Upper lobe of left lung (tissue), 4 donors: Measurements from ENCODE around the gene RNF130.

Experiments
- CTCF ChIP-seq, 6 experiments: fragments of 450-650 bp in 4 of 6; fragments of 200-600 bp in 2 of 6; sonication (generic) in 2 of 6; IDR thresholded peaks; one replicate each; pipeline ENCODE4 v1.5.1; 2016 to 2019; ENCODE audit warnings: antibody characterized with exemption in 6 of 6
- EP300 ChIP-seq, 4 donors: sonication (generic); formaldehyde crosslinking; IDR thresholded peaks; one replicate each; pipeline ENCODE4 v1.5.1; 2017; ENCODE audit warnings: antibody characterized with exemption in 4 of 4, control low read depth in 2 of 4
- POLR2A ChIP-seq, 4 donors: fragments of 450-650 bp; IDR thresholded peaks; one replicate each; pipeline ENCODE4 v1.5.1; 2016 to 2017; ENCODE audit warnings: antibody characterized with exemption in 4 of 4, mild to moderate bottlenecking in 2 of 4
- POLR2AphosphoS5 ChIP-seq, 2 donors: sonication (generic); formaldehyde crosslinking; IDR thresholded peaks; one replicate each; pipeline ENCODE4 v1.5.1; 2017; ENCODE audit warnings: antibody characterized with exemption in 2 of 2

DNA sequence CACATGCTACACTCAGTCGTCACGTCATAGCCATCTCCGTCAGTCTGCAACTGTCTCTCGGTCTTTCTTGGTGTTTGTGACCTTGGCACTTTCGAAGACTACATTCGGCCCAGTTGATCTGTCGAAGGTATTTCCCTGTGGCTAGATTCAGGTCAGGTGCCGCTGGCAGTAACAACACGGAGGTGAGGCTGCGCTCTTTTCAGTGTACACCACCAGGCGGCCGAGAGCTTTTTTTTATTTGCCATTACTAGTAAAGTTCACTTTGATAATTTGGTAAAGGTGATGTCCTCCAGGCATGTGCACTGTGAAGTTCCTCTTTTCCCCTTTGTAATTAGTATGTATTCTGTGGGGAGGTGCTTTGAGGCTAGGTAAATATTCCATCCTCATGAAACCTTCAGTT is 49.7 kb downstream of the RNF130 start:
- TF ChIP-seq POLR2A (IDR thresholded peaks at IDR 0.05) (no peak), CTCF (IDR thresholded peaks at IDR 0.05) (no peak), EP300 (IDR thresholded peaks at IDR 0.05) (no peak), POLR2AphosphoS5 (IDR thresholded peaks at IDR 0.05) (no peak)
